ENCODE data around the gene HOXD8.

GRCh38 chr2:176159663-176160250 lies 30.3 kb downstream of the HOXD8 start:
- no peak for TF ChIP-seq CTCF (conservative IDR thresholded peaks at IDR 0.05 in 1 of 2, IDR thresholded peaks at IDR 0.05 in 1 of 2; ENCODE audit: low read depth in 1 of 2, low read length in 2 of 2)
- peak; percentile 68 for TF ChIP-seq EZH2 (IDR thresholded peaks at IDR 0.05; ENCODE audit: low read length, missing control alignments)
